ENCODE measurements around the gene OGFOD3. TPM values are rescaled to one million over a fixed set of nuclear protein-coding genes. Genes with fewer than 3 reads are reported as not detected.

OGFOD3 gene
- total RNA-seq, 1 experiment from 2014 or later: 53.6 TPM

GRCh38 chr17:82449883-82450356 is 31.5 kb upstream of the OGFOD3 start:
- POLR2A ChIA-PET: no interaction called here
- peak overlapping the region; percentile 99 for H3K9ac ChIP-seq (ENCODE audit: low read length)
- RAD21 ChIA-PET (ENCODE audit: low non-redundant PET in 1 of 2, low total read pairs in 2 of 2, uncharacterized antibody in 2 of 2, unreplicated experiment in 2 of 2): no interaction called here
- no peak overlapping the region for H2AFZ ChIP-seq (ENCODE audit: low read depth, low read length, poor library complexity, severe bottlenecking)
- peak overlapping the region; percentile 81 for H3K27ac ChIP-seq (ENCODE audit: low read depth, low read length)
- H3K36me3 ChIP-seq (ENCODE audit: control insufficient read depth in 1 of 2, insufficient read depth in 2 of 2, low read length in 2 of 2): peaks cover 0 to 5% of the 10 kb centered on the region in 2 experiments; a peak in 1 of 4 replicates
- no peaks in the 10 kb centered on the region for H3K9me3 ChIP-seq (ENCODE audit: control insufficient read depth in 1 of 2, insufficient read depth in 1 of 2, low read depth in 1 of 2, low read length in 2 of 2)
- ATAC-seq (peak; percentile 35), DNase-seq (ENCODE audit: low read depth, low spot score) (no peak)
- H3K79me2 ChIP-seq (ENCODE audit: insufficient read depth, low read length): peaks cover 15% of the 10 kb centered on the region
- intact Hi-C loops (cut with micrococcal nuclease): loop anchor here (1.0 to 5.0 kb wide), 2 partner anchors 8 to 302 kb away; partner anchors contain the start of genes NARF and TBCD
- no peaks in the 10 kb centered on the region for H3K9me2 ChIP-seq (ENCODE audit: insufficient read depth)
- CTCF ChIA-PET: no interaction called here
- TF ChIP-seq ZFX (IDR thresholded peaks at IDR 0.05) (no peak), JUND (IDR thresholded peaks at IDR 0.05) (no peak), CEBPB (IDR thresholded peaks at IDR 0.05; ENCODE audit: low read depth) (no peak), CTCF (IDR thresholded peaks at IDR 0.05 in 2 of 3, conservative IDR thresholded peaks at IDR 0.05 in 1 of 3; ENCODE audit: borderline replicate concordance in 1 of 3, insufficient read depth in 1 of 3, low read depth in 2 of 3, low read length in 2 of 3) (no peak), EGR1 (IDR thresholded peaks at IDR 0.05; ENCODE audit: low read depth) (no peak), POLR2AphosphoS5 (IDR thresholded peaks at IDR 0.05; ENCODE audit: low read depth, low read length) (no peak), FOSL1 (IDR thresholded peaks at IDR 0.05; ENCODE audit: low read depth) (no peak), CBX3 (IDR thresholded peaks at IDR 0.05; ENCODE audit: low read depth) (no peak), REST (IDR thresholded peaks at IDR 0.05; ENCODE audit: low read depth) (no peak), POLR2A (IDR thresholded peaks at IDR 0.05; ENCODE audit: borderline replicate concordance, extremely low read depth, insufficient read depth, insufficient read length) (no peak), ZNF274 (IDR thresholded peaks at IDR 0.05; ENCODE audit: low read depth, low read length) (no peak), ELF1 (IDR thresholded peaks at IDR 0.05; ENCODE audit: borderline replicate concordance, low read depth) (no peak), MAX (IDR thresholded peaks at IDR 0.05) (no peak)
- H3K4me1 ChIP-seq (ENCODE audit: control insufficient read depth in 1 of 2, insufficient read depth in 2 of 2, low read length in 2 of 2): peaks cover 9 to 19% of the 10 kb centered on the region in 2 experiments
- no peaks in the 10 kb centered on the region for H3K27me3 ChIP-seq (ENCODE audit: insufficient read depth, low read length)
- BruUV-seq (replicated peaks): no TSS peak
- peak overlapping the region; percentile 70 to 100 for H3K4me3 ChIP-seq (replicated peaks in 1 of 2; ENCODE audit: low read depth in 1 of 2, low read length in 2 of 2)
- H4K20me1 ChIP-seq (ENCODE audit: insufficient read depth): no peaks in the 10 kb centered on the region
- H3K4me2 ChIP-seq (ENCODE audit: low read length): peak overlapping the region; percentile 93

All from HCT116 (cell line).